CD1c-positive myeloid dendritic cell (primary cell): Measurements from ENCODE around the gene LEMD1.
"Not testable (repeated sequence)": the region's sequence is repeated elsewhere in the genome, so short reads cannot be mapped to it uniquely, and the experiment has no call there.

Experiments
- DNase-seq: peaks from one replicate; pipeline ENCODE4 v3.0.0-alpha.2; 2016; ENCODE audit errors: extremely low spot score

Gene LEMD1

GRCh38 chr1:205446828-205447227 lies 25.0 kb upstream of the LEMD1 start:
- no peak for DNase-seq

DNA sequence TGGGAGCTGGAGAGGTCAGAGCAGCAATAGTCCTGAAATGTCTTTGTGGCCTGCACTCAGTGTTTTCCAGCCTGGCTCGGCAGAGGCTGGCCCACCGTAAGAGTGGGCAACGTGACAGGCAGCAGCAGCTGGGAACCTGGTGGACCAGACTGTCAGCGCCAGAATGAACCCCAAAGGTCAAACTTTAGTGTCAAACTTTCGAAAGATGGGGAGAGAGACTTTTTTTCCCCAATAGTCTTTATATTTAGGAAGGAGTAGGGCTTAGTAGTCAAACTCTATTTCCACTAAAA lies 23.7 kb upstream of the LEMD1 start:
- DNase-seq: no peak

GRCh38 chr1:205444931-205445645 lies 23.2 kb upstream of the LEMD1 start:
- no peak for DNase-seq

- DNase-seq: no peak
Measured at GRCh38 chr1:205444300-205444930, 22.6 kb upstream of the LEMD1 start.

DNA sequence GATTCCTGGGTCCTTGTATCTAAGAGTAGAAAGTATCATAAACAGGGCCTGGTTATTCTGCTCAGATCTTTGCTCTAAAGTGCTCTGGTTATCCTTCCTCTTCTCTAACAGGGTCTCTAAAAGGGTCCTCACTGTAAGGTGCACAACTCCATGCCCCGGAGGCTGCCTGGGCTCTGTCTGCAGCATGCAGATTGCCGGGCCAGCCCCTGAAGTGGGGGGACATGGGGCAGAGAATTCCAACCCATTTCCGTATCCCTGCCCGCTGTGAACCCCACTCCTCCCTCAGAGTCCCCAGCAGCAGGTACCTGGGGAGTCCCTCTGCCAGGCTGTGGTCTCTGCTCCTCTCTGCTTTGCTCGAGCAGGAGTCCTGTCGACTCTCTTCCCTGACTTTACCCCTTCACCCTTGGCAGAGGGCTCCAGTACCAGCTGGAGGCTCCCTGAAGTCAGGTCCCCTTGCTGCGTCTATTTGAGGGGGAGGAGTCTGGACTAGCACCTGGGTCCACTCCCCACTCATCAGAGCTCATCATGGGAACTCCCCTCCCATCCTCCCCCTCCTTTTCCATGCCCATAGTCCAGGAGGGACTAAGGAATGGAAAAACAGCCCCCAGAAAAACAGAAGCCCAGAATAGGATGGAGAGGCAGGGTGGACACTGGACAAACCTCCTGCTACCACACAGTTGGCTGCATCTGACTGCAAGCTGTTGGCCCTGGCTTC lies 21.9 kb upstream of the LEMD1 start:
- DNase-seq: no peak

GRCh38 chr1:205442051-205442725 lies 20.3 kb upstream of the LEMD1 start:
- DNase-seq: no peak

GRCh38 chr1:205441716-205442050 lies 19.8 kb upstream of the LEMD1 start:
- DNase-seq: no peak

DNA sequence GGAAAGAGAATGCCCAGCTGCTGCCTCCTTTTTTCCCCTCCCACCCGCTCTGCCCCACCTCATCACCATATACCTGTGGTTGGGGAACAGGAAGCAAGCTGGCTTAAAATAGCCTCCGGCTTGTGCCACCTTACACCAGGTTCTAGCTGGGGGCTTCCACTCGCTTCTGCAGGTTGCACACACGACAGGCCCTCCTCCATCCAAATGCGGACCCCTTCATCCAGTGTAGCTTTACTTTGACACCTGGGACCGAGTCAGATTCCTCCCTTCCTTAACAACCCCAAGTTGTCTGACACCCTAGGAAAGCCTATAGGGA lies 19.4 kb upstream of the LEMD1 start:
- no peak for DNase-seq

- peak; percentile 60 for DNase-seq
Measured at GRCh38 chr1:205440476-205441317, 18.8 kb upstream of the LEMD1 start.

DNA sequence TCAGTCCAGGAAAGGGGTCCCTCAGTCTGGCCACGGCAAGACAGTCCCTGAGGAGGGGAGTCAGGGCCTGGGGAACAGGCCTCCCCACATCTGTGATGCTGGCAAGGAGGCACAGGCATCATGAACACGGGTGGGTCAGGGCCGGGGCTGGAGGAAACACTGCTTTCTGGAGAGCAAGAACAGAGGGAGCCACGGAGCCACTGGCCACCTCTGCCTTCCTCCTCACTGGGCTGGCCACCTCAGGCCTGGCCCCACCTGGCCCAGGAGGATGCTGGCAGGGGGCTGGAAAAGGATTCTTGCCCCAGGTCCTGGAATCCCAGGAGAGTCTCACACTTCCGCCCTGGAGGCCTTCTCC lies 18.2 kb upstream of the LEMD1 start:
- no peak for DNase-seq

DNA sequence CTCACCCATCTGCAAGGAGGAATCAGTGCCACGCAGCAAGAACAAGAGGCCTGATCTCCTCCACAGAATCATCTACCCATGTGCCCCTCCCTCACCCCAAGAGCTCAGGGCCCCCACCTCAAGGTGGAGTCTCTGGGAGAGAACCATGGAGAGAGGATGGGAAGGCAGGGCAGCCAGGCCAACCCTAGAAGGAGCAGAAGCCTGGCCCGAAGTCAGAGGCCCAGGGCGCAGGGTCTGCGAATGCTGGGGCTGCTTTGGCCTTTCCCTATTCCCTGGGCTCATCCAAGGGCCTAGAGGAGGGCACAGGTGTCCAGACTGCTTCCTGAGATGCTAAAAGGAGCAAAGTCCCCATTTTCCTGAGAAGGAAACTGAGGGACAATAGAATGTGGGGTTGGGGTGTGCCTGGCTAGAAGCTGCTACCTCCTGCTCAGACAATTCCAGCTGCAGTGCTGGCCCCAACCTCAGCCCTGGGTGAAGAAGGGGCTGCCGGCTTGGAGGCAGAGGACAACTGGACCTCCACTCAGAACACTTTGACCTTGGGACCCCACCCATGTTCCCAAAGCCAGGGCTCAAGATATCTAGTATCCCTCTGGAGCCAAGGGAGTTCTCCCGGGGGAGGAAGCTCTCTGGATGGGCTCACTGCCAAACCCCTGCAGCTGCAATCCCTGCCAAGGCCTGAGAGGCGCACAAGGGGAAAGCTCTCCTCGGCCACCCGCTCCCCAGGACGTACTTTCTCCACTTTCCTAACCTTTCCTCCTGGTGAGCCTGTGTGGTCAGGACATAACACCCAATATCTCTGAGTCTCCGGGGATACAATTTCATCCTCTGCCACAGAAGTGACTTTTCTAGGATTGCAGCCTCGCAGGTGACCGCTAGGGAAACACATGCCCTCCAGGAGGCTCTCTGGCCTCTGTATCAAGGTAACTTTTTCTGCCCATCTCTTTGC lies 16.6 kb upstream of the LEMD1 start:
- DNase-seq: peak; percentile 51

DNA sequence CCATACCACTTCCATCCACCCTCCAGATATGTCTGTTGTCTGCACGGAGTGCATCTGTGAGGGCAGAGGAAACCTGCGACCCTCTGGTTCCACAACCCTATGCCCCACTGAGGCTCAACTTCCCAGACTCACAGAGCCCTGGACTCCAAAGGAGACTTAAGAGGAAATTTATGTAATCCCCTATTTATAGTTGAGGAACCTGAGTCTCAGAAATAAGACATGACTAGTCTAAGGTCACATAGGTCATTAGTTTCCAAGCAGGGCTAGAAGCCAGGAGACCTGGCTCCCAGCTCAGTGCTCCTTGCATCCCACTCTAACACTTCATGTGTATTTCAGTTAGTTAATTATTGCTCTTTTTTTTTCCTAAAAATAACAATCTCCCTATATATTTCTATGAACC lies 15.7 kb upstream of the LEMD1 start:
- no peak for DNase-seq

- peak; percentile 22 for DNase-seq
Measured at GRCh38 chr1:205436776-205437410, 15.0 kb upstream of the LEMD1 start.

GRCh38 chr1:205435578-205436573 lies 14.0 kb upstream of the LEMD1 start:
- DNase-seq: peak; percentile 25

GRCh38 chr1:205434738-205435137 lies 12.9 kb upstream of the LEMD1 start:
- DNase-seq: no peak

GRCh38 chr1:205432692-205433091 lies 10.8 kb upstream of the LEMD1 start:
- not testable (repeated sequence) for DNase-seq

DNA sequence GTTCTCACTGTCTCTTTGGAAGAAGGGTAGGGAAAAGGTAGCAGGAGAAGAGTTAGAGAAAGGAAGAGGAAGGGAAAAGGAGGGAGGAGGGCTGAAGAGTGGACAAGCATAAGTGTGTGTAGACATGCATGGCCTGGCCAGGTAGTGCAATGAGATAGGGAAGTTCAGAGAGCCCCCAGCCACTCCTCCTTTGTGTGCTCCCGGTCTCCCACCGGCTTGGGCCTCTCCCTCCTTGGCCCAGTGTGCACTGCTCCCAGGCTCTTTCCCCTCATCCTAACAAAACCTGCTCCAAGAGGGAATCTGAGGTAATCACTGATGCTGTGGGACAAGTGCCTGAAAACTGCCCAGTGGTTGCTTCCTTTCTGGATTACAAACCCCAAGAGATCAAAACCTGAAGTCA lies 10.3 kb upstream of the LEMD1 start:
- DNase-seq: no peak

GRCh38 chr1:205430696-205431305 lies 8.9 kb upstream of the LEMD1 start:
- DNase-seq: peak; percentile 60
